ENCODE results near the gene GRIK3.

- TF ChIP-seq ZNF331 (CRISPR knock-in tag; IDR thresholded peaks at IDR 0.05; ENCODE audit: low read depth) = no peak
- no peak for TF ChIP-seq POLR2AphosphoS5 (IDR thresholded peaks at IDR 0.05; ENCODE audit: low read depth)
- TF ChIP-seq CTCF (conservative IDR thresholded peaks at IDR 0.05; ENCODE audit: low read depth in 2 of 2) = no peak
- TF ChIP-seq EZH2 (IDR thresholded peaks at IDR 0.05; ENCODE audit: low read depth, unreplicated experiment) = no peak
- no peak for TF ChIP-seq EZH2phosphoT487 (IDR thresholded peaks at IDR 0.05; ENCODE audit: unreplicated experiment)
- TF ChIP-seq REST (IDR thresholded peaks at IDR 0.05; ENCODE audit: unreplicated experiment) = no peak
- TF ChIP-seq NANOG (IDR thresholded peaks at IDR 0.05; ENCODE audit: borderline replicate concordance) = no peak
- TF ChIP-seq CREB1 (CRISPR knock-in tag; IDR thresholded peaks at IDR 0.05; ENCODE audit: low read depth) = no peak
Measured at GRCh38 chr1:36973056-36973455, 61.3 kb downstream of the GRIK3 start.
